SKM-1 (cell line): ENCODE measurements around the gene SLC38A10.
"Not testable (repeated sequence)": the region's sequence is repeated elsewhere in the genome, so short reads cannot be mapped to it uniquely, and the experiment has no call there.

Source experiments
- DNase-seq: peaks from one replicate; lab custom pipeline; 2025; ENCODE audit not compliant: unreplicated experiment; lab: John Stamatoyannopoulos, UW

The SLC38A10 gene

DNA sequence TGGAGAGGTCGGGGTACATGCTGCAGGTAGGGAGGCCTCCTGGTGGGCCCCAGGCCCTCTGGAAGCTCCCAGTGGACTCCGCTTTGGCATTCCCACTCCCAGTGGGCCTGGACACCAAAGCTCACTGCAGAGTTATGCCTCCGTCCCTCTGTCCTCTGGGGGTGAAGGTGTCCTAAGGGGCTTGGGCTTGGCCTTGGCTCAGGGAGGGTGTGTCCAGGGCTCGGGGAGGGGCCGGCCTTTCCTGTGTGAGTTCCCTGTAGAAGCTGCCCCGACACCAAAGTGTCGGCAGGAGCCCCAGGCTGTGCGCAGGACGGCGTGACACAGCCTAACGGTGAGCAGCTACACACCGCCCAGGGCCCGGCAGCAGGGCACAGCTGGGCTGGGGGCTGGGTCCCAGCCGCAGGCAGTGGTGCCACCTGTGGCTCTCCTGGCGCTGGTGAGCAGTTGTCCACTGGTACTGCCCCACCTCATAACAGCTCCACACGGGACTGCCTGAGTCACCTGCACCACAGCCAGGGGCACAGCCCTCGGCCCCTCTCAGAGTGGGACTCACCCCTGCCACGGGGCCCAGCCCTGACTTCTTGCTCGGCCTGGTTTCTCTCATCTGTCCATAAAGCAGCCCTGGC is 62.4 kb downstream of the SLC38A10 start:
- no peak for DNase-seq

DNA sequence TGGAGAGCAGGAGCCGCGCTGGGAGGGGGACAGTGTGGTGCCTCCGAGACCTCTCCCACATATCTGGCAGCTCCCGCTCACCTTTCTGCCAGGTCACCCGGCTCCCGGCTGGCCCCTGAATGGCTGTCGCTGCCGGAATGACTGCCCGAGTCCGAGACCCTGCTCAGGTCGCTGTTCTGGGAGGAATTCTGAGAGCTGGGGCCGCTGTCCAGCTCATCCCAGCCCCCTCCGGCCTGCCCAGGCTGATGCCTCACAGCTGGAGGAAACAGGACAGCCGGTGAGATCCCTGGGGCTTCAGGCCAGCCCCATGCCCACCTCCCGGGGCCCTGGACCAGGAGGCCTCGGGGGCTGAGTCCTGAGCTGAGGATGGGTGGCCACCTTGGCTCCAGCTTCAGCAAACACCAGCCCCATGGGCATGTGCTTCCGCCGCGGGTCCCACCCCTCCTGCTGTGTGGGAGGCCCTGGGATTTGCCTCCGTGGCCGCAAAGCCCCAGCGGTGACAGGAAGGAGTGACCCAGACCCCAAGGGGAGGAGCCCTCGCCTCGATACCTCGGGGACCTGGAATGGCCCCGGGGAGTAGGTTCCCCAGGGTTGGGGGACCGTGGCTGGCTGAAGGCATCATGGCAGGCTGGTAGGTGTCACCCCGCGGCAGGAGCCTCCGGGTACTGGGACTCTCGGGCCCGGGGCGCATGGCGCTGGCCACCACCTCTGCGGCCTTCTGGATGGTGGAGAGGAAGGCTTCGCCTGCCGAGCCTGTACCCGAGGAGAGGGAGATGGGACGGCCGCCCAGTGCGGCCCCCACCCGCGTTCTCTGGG is 63.1 kb downstream of the SLC38A10 start:
- no peak for DNase-seq

DNA sequence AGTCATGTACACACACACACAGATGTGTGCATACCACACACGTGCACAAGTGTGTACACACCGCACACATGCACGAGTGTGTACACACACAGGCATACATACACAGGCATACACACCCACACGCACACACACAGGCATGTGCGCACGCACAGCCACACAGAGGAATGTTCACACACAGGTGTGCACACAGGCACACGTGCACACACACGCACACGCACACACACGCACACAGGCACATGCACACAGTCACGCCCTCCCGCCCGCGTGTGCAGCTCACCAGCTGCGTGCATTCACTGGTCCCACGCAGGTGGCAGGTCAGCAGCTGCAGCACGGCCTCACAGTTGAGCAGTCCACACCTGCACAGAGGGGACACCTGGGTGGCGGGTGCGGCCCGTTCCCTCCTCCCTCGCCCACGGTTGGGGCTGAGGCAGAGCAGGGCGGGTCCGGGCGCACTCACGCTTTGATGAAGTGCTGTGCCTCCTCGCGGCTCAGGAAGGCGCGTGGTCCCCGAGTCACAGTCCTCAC is 63.9 kb downstream of the SLC38A10 start:
- DNase-seq = no peak

DNA sequence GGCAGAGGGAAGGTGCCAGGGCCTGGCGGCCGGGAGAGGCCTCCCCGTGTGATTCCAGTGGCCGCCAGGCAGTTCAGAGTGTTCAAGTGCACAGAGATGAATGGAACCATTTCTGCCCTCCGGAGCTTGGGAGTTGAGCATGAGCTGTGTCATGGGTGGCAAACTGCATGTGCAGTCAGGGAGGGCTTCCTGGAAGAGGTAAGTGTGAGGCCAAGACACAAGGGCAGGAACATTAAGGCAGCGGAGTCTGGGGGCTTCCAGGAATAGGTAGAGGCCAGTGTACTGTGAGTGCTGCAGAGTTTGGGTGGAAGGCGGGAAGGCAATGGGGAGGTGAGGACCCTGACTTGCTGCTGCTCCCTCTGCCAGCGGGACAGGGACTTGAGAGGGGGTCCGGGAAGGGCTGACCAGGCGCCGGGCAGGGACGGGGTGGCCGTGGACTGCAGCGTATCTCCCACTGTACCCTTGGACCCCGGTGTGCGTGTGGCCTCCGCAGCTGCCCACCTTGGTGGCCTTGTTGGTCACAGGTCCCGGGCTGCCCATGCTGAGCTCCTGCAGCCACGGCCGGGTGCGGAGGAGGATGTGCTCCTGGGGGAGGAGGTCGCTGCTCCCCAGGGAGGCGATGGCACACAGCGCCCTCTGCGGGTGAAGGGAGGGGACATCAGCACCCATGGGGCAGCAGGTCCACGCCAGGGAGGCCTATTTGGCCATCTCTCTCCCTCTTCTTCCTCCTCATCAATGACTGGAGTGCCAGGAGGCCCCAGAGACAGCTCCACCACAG is 64.9 kb downstream of the SLC38A10 start:
- DNase-seq = peak; percentile 14

DNA sequence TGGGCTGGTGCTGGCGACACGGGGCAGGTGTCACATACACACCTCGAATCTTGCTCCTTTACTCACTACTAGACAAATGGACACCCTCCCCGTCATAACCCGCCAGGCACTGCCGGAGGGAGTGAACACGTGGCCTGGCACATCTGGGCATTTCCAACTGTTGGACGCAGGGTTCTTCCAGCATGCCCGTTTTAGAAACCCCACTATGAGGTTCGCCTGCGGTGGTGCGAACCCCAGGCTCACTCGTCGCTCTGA is 65.5 kb downstream of the SLC38A10 start:
- DNase-seq = no peak

DNA sequence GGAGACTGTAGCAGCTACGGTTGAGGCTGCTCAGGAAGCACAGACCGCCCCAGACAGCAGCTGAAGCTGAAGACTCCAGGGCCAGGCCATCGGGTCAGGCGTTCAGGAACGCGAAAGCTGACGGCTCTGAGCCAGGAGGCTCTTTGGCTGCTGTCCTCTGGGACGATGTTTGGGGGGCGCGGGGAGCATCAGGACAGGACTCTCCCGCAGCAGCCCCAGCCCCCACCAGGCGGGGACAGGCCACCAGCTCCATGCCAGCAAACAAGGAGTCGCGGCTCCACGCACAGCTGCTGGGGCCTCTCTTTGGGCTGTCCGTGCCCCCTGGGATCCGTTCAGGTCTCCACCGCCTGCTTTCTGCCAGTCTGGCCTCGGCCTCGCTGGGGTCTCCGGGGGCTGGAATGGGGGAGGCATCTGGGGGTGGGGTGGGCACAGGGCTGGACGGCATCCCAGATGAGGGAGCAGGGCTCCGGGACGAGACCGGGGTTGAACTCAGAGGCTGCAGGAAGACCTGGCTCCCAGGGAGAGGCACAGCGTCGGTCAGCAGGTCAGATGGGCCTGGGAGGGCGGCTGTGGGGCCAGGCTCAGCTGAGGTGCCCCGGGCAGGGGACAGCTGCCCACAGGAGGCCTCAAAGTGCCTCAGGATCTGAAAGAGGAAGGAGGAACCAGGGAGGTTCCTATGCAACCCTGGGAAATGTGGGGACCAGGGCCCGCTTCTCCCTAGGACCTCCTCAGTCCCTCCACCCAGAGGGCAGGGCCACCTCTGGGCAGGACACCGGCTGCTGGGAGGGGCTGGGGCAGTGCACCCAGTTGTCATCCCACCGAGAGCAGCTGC is 66.1 kb downstream of the SLC38A10 start:
- DNase-seq = no peak

DNA sequence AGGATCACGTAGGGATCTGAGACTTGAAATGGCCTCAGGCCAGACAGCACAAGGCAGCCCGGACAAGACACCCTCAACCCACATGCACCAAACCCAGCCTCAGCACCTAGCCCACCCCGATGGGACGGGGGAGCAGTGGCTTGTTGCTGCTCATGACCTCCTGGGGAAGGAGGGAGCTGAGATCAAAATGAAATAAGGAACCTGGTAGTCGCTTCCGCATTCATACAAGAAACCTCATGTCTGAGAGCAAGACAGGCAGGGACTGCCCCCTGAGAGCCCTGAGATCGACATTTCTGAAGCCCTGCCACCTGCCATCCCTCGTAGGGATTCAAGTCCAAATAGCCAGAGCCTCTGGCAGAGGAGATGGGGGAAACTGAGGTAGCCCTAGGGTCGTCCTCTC is 66.7 kb downstream of the SLC38A10 start:
- DNase-seq = no peak

DNA sequence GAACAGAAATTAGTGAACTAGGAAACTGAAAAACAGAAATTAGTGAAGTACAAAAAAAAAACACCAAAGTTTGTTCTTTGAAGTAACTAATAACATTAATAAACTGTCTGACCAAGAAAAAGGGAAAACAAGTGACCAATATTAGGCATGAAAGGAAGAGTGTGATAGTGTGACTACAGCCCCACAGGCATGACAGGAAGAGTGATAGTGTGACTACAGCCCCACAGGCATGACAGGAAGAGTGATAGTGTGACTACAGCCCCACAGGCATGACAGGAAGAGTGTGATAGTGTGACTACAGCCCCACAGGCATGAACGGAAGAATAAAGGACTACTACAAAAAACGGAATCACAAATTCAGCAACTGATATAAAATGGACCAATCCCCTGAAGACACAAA is 67.5 kb downstream of the SLC38A10 start:
- DNase-seq = not testable (repeated sequence)

DNA sequence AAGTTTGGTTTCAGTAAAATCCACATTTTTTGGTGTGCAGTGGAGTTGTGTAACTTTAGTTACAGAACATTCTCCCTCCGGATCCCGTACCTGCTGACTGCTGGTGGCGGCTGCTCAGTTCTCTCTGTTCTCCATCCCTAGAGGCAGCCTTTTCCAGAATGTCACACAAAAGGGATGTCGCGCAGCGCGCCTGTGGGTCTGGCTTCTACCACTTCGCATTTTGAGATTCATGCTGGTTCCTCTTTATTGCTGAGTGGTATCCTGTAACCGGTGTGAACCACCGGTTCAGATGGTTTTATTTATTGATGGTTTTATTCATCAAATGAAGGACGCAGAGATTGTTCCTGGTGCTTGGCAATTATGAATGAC is 71.4 kb downstream of the SLC38A10 start:
- no peak for DNase-seq

DNA sequence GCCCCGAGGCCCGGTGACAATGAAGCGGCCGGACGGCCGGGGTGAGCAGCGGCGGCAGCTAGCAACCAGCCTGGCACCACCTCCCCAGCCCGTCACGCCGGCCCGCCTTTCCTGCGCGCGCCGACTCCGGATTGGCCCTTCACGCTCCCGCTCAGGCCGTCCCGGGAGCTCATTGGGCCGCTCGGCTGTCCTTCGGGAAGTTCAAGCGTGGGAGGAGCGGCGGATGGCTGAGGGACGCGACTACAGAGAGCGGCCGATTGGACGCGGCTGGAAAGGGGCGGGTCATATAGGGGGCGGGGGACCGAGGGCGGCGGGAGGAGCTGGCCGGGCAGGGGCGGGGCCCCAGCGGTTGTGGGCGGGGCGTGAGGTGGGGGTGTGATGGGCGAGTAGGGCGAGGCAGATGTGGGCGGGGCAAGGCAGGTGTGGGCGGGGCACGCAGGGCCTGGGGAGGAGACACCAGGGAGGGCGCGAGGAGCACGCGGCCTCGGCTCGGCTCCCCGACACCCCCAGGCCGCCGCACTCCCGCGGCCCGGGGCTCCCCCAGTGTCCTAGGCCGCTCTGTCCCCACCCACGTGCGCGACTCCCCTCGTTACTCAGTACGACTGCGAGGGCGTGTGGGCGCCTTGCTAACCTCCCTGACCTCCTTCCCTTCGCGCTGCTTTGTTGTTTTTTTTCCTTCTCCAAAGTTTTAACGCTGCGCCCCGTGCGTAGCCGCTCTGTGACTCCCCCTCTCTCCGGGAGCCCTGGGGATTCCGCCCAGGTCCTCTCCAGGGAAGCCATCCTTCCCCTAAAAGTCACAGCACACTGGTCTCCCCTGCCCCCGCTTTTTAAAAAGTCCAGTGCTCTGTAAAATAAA is 72.0 kb downstream of the SLC38A10 start, which contains the start of gene CEP131:
CEP131 (minus strand) TSS at position 60 of the 856 bp plus-strand sequence. CDS start 2,909 bp downstream, outside the sequence.
- peak; percentile 97 for DNase-seq

DNA sequence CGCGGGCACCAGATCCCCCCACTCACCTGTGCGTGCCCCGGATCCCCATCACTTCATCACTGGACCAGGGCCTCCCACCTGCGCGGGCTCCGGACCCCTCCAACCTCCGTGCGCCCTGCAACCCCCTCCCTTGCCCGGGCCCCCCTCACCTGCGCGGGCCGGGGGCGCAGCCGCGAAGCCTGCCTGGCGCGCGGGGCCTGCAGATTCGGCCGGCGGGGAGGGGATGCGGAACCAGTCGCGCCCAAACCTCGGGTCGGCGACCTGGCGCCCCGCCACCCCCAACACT is 72.5 kb downstream of the SLC38A10 start:
- no peak for DNase-seq

DNA sequence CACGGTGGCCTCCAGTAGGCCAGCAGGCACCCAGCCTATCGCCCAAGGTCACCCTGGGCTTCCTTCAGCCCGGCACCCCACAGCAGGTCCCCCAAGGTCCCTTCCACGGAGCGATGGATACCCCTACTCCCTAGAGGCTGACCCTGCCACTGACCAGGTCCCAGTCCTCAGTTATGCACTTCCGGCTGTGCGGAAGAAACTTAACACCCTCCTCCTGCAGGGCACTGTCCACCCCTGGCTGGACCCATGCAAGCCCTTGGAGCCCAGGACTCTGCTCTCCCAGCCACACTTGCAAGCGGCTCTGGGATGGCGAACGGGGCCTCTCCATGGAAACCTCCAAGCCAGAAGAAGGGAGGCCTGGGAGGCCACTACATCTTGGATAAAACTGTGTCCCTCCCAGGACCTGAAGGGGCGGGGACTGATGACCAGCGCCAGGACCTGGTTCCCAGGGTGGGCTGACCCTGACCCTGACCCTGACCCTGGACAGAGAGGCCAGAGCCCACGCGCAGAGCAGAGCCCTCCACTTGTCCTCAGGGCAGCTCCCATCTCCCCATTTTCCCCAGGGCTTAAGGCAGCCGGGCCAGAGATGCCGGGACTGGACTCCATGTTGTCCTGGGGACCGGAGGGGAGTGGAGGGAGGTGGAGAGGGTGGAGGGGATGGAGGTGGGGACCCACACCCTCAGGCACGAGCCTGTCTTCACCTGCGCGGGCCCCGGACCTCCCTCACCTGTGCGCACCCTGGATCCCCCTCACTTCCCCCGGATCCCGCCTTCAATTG is 73.1 kb downstream of the SLC38A10 start:
- no peak for DNase-seq

DNA sequence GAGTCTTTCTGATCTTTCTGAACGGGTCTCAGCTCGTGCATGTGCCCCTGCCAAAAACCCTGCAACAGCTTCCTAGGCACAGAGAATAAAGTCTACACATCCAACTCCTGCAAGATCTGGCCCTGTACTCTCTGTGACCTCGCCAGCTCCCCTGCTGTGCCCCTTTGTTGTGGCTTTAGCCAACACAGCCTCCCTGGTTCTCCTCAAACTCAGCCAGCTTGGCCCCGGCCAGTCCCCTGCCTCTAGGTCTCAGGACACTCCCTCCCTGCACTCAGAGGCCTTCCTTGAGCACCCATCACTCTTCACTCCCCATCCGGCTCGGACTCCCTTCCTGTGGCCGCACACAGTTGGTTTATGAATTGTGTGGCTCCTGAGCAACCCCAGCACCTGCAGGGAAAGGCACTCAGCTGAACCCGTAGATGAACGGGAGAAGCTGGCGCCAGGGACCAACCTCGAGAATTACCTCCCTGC is 73.7 kb downstream of the SLC38A10 start:
- DNase-seq = no peak

DNA sequence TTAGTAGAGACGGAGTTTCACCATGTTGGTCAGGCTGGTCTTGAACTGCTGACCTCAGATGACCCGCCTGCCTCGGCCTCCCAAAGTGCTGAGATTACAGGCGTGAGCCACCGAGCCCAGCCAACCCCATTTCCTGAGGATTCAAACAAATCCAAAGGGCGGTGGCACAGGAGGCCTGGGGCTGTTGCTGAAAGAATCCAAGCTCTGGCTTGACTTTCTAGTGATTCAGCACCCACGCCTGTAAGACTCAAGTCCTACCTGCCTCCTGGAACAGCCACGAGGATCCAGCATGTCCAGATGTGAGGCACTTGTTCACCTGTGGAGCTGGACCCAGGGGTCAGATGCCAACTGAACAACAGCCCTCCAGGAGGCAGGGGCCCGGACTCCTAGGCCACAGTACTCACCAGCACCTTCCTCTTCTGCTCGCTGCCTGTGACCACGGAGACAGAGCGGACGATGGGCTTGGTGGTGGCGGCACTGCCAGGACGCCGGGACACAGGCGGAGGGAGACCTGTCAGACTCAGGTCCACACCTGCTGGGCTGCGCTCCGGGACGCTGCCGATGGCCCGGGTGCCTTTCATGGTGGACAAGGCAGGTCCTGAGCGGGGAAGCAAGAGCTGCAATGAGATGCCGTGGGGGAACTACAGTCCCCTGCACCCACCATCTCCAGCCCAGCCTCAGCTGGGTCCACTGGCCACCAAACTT is 75.5 kb downstream of the SLC38A10 start:
- no peak for DNase-seq

DNA sequence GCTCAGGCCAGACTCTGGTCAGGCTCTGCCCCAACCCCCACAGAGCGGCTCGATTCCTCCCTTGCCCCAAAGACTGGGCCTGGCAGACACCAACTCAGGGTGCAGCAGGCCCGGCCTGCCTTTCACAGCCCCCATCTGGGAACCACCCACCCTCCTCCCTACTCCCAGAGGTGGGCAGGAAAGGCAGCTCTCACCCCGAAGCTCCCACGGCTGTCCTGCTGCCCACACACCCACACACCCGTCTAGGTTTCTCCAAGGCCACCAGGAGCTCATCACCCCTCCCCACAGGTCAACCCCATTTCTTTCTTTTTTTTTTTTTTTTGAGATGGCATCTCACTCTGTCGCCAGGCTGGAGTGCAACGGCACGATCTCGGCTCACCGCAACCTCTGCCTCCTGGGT is 76.1 kb downstream of the SLC38A10 start:
- DNase-seq = no peak

DNA sequence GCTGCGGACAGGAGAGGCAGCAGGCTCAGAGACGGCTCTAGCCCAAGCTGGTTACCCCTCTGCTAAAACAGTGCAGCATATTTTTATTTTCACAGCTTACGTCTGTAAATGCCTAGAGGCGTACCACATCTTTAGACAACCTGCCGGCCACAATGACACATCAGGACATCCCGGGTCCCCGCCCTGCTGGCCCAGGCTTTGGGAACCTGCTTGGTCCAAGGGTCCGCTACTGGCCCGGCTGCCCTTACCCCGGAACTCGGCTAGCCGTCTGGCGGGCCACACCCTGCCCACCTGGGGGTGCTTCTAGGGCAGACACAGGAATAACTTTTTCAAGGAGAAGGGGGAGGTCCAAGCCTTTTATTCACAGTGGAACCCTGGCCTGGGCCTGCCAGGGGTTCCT is 76.6 kb downstream of the SLC38A10 start:
- no peak for DNase-seq

DNA sequence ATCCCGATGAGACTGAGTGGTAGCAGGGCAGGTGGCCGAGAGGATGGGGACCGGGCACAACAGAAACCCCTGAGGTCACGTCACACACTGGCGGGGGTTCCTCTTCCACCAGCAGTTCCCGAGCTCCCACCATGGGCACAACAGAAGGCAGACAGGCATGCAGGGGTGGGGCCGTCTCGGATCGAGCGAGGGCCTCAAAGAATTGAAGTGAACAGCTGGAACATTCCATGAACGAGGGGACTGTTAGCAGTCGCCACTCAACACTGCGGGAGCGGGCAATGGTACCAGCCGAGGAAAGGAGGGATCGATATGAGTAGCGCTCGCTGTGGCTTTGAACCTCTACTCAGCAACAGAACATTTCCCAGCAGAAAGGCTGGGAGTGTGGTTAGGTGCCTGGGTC is 77.6 kb downstream of the SLC38A10 start:
- DNase-seq = no peak

DNA sequence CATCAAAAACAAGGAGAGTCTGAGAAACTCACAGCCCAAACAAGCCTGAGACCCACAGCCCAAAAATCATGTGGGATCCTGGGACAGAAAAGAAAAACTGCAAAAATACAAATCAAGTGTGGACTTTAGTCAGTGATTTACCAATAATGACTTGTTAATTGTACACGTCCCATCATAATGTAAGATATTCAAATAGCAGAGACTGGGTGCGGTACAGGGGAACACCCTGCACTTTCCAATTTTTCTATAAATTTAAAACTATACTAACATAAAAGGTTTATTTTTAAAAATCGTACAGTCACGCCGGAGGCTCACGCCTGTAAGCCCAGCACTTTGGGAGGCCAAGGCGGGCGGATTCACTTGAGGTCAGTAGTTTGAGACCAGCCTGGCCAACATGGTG is 81.1 kb downstream of the SLC38A10 start:
- no peak for DNase-seq

DNA sequence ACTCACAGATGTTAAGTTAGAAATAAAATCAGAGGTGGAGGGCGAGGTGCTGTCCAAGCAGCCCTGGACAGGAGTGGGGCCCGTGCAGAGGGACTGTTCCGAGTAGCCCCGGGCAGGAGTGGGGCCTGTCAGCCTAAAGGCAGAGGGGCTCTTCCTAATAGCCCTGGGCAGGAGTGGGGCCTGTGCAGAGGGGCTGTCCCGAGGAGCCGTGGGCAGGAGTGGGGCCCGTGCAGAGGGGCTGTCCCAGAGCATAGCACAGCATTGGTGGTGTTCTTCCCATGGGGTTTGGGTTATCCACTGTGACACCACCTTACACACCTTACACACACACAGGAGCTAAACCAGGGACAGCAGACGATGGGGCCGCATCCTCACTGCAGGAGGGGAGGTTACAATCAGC is 82.7 kb downstream of the SLC38A10 start:
- no peak for DNase-seq
